Stimulated activated naive CD8-positive, alpha-beta T cell treated with anti-CD3 and anti-CD28 coated beads, Interleukin-15, Interleukin-2, amounts not matched to agents 100 ng/mL and 50 ng/mL, for 24 hours (primary cell): ENCODE data around the gene NTF4.
"Not testable (repeated sequence)": the region's sequence is repeated elsewhere in the genome, so short reads cannot be mapped to it uniquely, and the experiment has no call there.

Experiments
- H3K27ac Mint-ChIP-seq: one replicate; pipeline ENCODE4 v1.8.0; 2021; ENCODE audit warnings: mild to moderate bottlenecking, mixed read lengths
- H3K27me3 Mint-ChIP-seq: one replicate; pipeline ENCODE4 v1.8.0; 2021; ENCODE audit warnings: mixed read lengths
- H3K36me3 Mint-ChIP-seq: one replicate; pipeline ENCODE4 v1.8.0; 2021; ENCODE audit warnings: low read depth, mixed read lengths
- H3K4me1 Mint-ChIP-seq: one replicate; pipeline ENCODE4 v1.8.0; 2021; ENCODE audit warnings: low read depth, mixed read lengths
- H3K4me3 Mint-ChIP-seq: one replicate; pipeline ENCODE4 v1.8.0; 2021; ENCODE audit warnings: mild to moderate bottlenecking, mixed read lengths
- H3K9me3 Mint-ChIP-seq: one replicate; pipeline ENCODE4 v1.8.0; 2021; ENCODE audit warnings: mixed read lengths

The NTF4 gene

DNA sequence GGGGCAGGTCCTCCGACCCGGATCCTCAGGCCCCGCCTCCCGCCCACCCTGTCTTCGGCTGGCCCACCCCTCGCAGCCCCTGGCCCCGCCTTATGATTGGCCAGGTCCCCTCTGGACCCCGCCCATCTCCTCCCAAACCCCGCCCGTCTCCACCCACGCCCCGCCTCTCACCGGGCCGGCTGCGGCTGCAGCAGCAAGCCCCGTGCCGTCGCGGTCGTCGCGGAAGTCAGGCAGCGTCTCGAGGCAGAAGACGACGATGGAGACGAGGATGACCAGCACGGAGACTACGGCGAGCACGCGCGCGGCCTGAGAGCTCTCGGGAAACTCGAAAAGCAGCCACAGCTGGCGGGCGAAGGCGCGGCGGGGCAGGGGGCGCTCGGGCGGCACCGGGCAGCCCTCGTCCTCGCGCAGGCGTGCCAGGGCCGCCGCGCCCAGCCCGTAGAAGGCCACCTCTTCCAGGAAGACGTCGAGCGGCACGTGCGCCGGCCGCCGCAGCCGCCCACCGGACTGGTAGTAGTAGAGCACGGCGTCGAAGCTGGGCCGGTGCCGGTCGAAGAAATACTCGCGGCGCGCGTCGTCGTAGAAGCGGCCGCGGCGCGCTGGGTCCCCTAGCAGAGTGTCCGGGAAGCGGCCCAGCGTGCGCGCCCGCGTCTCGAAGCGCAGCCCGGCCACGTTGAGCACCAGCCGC, 7.4 kb upstream of the NTF4 start:
- Mint-ChIP-seq H3K9me3 (peaks cover 4% of the 10 kb centered on the region), H3K27me3 (peaks cover 64% of the 10 kb centered on the region), H3K4me3 (no peak overlapping the region), H3K36me3 (no peaks in the 10 kb centered on the region), H3K27ac (no peak overlapping the region), H3K4me1 (peaks cover 11% of the 10 kb centered on the region)

DNA sequence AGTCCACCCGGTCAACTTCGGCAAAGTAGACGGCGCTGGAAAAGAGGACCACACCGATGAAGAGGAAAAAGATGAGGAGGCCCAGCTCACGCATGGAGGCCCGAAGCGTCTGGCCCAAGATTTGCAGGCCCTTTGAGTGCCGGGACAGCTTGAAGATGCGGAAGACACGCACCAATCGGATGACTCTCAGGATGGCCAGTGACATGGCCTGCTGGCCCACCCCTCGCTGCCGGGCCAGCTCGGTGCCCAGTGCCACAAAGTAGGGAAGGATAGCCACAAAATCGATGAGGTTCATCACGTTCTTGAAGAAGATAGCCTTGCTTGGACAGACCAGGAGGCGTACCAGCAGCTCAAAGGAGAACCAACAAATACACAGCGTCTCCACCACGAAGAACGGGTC, 5.8 kb upstream of the NTF4 start:
- no peak overlapping the region for H3K4me3 Mint-ChIP-seq
- H3K36me3 Mint-ChIP-seq: no peaks in the 10 kb centered on the region
- H3K4me1 Mint-ChIP-seq: peaks cover 11% of the 10 kb centered on the region
- H3K9me3 Mint-ChIP-seq: peaks cover 4% of the 10 kb centered on the region
- H3K27me3 Mint-ChIP-seq: peaks cover 74% of the 10 kb centered on the region
- H3K27ac Mint-ChIP-seq: no peak overlapping the region

DNA sequence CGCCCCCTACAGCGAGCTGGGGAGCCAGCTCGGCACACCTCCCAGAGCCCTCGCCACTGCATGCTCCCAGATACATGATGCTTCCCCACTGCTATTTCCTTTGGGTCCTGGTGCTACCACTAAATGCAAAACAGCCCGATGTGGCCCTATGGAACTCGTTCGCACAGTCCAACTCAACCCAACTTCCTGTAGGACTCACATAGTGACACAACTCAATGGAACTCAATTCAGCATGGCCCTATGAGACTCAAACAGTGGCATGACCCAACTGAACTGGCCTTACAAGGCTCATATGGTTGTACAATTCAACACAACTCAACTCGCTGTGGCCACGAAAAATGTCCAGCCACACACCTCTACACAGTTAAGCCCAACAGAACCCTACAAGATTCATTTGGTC, 4.4 kb upstream of the NTF4 start:
- Mint-ChIP-seq H3K36me3 (no peaks in the 10 kb centered on the region), H3K4me1 (peaks cover 11% of the 10 kb centered on the region), H3K27me3 (peaks cover 69% of the 10 kb centered on the region), H3K9me3 (peaks cover 4% of the 10 kb centered on the region), H3K4me3 (no peak overlapping the region), H3K27ac (no peak overlapping the region)

DNA sequence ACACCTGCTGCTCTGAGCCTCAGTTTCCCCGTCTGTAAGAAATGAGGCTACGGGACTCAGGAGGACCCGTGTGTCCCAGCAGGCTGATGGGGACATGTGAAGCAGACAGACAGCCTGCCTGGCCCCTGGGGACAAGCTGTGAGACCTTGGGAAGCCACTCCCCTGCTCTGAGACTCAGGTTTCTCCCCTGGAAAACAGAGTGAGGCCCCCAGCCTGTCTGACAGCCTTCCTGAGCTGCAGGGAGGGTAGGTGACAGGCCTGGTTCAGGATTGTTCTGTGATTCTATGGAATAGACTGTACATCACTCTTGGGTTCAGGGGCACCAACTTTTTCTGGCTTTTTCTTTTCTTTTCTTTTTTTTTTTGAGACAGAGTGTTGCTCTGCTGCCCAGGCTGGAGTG, 2.9 kb upstream of the NTF4 start:
- Mint-ChIP-seq H3K4me3 (no peak overlapping the region), H3K36me3 (no peaks in the 10 kb centered on the region), H3K27me3 (peaks cover 62% of the 10 kb centered on the region), H3K4me1 (no peaks in the 10 kb centered on the region), H3K9me3 (peaks cover 4% of the 10 kb centered on the region), H3K27ac (no peak overlapping the region)

DNA sequence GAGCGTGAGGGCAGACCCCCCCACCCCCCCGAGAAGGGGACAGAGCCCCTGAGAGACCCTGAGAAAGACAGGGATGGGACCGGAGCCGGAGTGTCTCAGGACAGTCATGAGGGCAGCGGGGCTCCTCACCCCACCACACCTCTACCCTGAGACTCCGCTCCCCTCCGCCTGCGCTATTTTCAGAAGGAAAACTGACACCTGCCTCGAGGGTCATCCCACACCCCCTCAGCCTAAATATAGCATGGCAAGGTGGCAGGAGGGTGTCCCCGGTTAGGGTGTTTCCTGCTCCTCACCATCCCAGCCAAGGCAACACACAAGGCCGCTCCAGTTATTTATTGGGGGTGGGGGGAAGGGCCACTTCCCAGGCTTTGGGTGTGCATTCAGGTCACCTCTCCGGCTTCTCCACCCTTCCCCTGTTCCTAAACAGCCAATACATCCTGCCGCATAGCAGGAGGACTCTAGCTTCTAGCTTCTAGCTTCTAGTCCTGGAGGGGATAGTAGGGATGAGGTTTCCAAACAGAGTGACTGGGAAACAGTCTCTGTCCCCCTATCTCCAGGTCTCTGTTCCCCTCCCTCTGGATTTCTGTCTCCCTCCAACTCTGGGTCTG, 1.4 kb upstream of the NTF4 start:
- Mint-ChIP-seq H3K27me3 (peaks cover 59% of the 10 kb centered on the region), H3K4me3 (no peak overlapping the region), H3K4me1 (no peaks in the 10 kb centered on the region), H3K9me3 (peaks cover 4% of the 10 kb centered on the region), H3K27ac (no peak overlapping the region), H3K36me3 (no peaks in the 10 kb centered on the region)

DNA sequence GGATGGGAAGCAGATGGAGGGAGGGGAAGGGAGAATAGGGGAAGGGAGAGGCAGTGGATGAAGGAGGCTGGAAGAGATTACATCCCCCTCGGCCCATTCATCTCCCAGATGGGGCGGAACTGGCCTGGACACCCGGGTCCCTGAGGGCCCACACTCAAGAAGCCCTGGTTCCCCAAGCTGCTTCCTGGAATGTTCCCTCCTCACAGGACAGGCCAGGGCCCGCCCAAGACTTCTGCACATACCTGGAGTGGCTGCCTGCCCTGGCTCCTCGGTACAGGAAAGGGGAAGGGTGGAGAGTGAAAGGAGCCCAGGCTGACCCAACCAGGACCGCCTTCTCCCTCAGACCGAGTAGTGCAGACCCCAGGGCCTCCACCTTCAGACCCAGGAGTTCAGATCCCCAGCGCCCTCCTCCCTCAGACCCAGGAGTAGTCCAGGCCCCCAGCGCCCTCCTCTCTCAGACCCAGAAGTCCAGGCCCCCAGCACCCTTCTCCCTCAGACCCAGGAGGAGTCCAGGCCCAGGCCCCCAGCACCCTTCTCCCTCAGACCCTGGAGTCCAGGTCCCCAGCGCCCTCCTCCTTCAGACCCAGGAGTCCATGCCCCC, 489 bp downstream of the NTF4 start:
- Mint-ChIP-seq H3K4me1 (no peaks in the 10 kb centered on the region), H3K27ac (no peak overlapping the region), H3K4me3 (no peak overlapping the region), H3K27me3 (peaks cover 52% of the 10 kb centered on the region), H3K9me3 (no peaks in the 10 kb centered on the region), H3K36me3 (no peaks in the 10 kb centered on the region)

DNA sequence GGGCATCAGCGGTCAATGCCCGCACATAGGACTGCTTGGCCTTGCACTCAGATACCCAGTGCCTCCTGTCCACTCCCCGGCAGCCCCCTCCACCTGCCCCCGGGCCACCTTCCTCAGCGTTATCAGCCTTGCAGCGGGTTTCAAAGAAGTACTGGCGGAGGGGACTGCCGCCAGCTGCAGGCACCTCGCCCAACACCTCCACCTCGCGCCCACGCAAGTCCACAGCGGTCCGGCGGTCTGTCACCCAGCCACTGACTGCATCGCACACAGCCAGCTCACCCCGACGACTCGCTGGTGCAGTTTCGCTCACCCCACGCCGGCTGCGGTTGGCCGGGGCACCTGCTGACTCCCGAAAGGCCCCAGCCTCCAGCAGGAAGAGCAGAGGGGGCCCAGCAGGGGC, 3.2 kb downstream of the NTF4 start:
- H3K4me1 Mint-ChIP-seq: peaks cover 16% of the 10 kb centered on the region
- no peaks in the 10 kb centered on the region for H3K36me3 Mint-ChIP-seq
- no peak overlapping the region for H3K27ac Mint-ChIP-seq
- peaks cover 56% of the 10 kb centered on the region for H3K27me3 Mint-ChIP-seq
- no peak overlapping the region for H3K4me3 Mint-ChIP-seq
- H3K9me3 Mint-ChIP-seq: no peaks in the 10 kb centered on the region

DNA sequence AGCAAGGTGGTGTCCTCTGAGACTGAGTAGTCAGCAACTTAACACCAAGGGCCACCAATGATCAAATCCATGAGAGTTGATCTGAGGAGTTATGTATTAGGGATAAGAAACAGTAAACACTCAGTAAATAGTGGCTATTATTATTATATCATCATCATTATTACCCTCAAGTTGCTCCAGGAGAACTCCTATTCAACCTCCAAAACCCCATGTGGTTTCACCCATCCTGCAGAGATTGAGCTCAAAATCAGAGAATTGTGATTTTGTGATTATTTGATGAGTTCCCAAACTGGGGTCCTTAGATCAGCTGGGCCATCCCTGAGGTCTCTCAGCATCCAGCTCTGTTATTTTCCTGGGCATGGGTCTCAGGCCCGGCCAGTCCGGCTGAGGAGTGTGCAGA, 3.6 kb downstream of the NTF4 start:
- H3K27ac Mint-ChIP-seq: no peak overlapping the region
- no peaks in the 10 kb centered on the region for H3K9me3 Mint-ChIP-seq
- no peak overlapping the region for H3K4me3 Mint-ChIP-seq
- peaks cover 52% of the 10 kb centered on the region for H3K27me3 Mint-ChIP-seq
- H3K4me1 Mint-ChIP-seq: peaks cover 20% of the 10 kb centered on the region
- no peaks in the 10 kb centered on the region for H3K36me3 Mint-ChIP-seq

DNA sequence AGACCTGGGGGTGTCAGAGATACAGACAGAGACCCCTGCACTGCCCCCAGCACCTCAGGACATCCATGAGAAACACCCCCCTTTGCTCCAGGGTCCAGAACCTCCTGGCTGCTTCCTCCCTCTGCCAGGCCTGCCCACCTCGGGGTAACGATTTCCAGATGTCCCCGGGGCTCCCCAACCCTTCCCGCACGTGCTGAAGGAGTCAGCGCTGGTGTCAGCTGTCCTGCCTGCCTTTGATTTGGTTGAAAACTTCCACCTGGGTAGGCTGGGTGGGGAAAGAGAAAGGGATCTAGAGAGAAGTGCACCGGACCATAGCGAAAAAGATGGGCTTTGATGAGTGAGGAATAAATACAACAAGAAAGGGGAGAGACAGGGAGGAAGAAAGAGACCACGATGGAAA, 5.6 kb downstream of the NTF4 start:
- no peaks in the 10 kb centered on the region for H3K9me3 Mint-ChIP-seq
- H3K27ac Mint-ChIP-seq: no peak overlapping the region
- peaks cover 45% of the 10 kb centered on the region for H3K27me3 Mint-ChIP-seq
- H3K4me1 Mint-ChIP-seq: peaks cover 20% of the 10 kb centered on the region
- H3K4me3 Mint-ChIP-seq: no peak overlapping the region
- no peaks in the 10 kb centered on the region for H3K36me3 Mint-ChIP-seq

DNA sequence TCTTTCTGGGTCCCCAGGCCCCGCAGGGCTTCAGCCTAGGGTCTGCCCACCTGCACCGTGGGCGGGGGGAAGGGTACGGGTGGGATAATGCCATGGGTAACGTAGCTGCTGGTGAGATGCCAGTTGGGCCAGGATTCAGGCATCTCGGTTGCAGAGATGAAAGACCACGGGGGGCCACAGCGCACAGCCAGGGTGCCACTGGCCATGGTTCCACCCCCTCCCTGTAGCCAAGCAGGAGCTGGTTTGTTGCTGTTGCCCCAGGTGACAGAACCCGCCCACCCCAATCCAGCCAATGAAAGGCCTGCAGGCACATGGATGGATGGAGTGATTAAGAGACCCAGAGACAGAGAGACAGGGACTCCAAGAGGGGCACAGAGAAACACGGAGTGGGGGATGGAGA, 6.1 kb downstream of the NTF4 start:
- H3K9me3 Mint-ChIP-seq: no peaks in the 10 kb centered on the region
- H3K27ac Mint-ChIP-seq: no peak overlapping the region
- peaks cover 20% of the 10 kb centered on the region for H3K4me1 Mint-ChIP-seq
- peaks cover 49% of the 10 kb centered on the region for H3K27me3 Mint-ChIP-seq
- no peak overlapping the region for H3K4me3 Mint-ChIP-seq
- H3K36me3 Mint-ChIP-seq: no peaks in the 10 kb centered on the region

DNA sequence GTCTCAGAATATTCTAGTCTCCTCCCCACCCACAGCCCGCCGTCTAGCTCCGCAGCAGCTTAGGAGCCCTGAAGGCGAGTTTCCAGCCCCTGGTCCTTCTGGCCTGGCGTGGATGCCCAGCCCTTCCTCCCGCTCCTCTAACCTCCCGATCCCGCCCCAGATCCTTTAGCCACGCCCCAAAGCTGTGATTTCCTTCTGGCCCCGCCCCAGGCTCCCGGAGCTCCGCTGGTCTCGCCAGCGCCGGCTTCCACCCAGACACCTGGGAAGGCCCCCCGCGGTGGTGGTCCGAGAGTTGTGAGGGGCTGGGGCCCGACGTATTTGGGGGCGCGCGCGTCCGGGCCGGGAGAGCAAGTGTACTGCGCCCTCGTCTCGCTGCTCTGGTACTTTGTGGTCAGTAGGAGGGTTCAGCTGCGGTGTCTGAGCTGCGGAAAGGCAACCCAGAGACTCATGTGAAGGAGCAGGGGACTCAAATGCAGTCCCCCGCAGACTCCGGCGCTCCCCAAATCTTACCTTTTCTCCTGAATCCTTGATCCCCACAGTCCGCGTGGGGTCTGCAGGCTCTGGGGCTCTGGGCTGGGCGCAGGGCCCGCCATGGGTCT, 6.9 kb downstream of the NTF4 start, which contains the start of gene CGB7:
CGB7 (minus strand) TSS at position 114 of the 599 bp plus-strand sequence. CDS start 2,374 bp downstream, outside the sequence.
- Mint-ChIP-seq H3K36me3 (no peaks in the 10 kb centered on the region), H3K27me3 (peaks cover 41% of the 10 kb centered on the region), H3K27ac (no peak within 1 kb of the TSS), H3K9me3 (no peaks in the 10 kb centered on the region), H3K4me3 (peak within 1 kb of the TSS; percentile 74), H3K4me1 (peaks cover 20% of the 10 kb centered on the region)

DNA sequence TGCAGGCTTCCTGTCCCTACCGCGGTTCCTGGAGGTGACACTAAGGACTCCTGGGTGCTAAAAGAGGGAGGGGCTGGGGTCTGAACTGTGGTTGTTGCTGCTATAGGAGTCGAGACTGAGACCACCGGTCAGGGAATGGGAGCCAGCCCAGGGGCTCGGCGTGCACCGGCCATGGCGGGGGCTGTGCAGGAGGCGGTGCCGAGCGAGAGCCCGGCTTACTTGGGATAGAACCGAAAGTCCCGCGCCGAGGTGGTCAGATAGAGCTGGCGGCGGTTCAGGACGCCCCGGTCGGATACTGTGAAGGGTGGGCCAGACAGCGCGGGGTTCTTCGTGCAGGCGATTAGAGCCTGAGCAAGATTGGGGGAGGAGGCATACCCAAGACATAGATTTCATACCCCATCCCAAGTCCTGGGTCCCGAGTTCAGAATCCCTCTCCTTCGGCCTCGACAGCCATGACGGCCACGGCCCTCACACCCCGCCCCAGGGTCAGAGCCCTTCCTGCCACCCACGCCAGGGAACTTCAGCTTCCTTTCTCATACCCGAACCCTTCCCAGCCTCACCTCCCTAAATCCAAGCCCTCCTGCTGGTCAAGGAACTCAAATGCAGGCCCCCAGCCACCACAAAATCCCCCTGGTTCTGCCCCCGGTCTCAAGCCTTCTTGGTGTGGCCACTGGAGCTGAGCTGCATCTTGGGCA, 7.6 kb downstream of the NTF4 start:
- Mint-ChIP-seq H3K27me3 (peaks cover 41% of the 10 kb centered on the region), H3K4me3 (peak overlapping the region; percentile 74)
- H3K27ac Mint-ChIP-seq: not testable (repeated sequence)

DNA sequence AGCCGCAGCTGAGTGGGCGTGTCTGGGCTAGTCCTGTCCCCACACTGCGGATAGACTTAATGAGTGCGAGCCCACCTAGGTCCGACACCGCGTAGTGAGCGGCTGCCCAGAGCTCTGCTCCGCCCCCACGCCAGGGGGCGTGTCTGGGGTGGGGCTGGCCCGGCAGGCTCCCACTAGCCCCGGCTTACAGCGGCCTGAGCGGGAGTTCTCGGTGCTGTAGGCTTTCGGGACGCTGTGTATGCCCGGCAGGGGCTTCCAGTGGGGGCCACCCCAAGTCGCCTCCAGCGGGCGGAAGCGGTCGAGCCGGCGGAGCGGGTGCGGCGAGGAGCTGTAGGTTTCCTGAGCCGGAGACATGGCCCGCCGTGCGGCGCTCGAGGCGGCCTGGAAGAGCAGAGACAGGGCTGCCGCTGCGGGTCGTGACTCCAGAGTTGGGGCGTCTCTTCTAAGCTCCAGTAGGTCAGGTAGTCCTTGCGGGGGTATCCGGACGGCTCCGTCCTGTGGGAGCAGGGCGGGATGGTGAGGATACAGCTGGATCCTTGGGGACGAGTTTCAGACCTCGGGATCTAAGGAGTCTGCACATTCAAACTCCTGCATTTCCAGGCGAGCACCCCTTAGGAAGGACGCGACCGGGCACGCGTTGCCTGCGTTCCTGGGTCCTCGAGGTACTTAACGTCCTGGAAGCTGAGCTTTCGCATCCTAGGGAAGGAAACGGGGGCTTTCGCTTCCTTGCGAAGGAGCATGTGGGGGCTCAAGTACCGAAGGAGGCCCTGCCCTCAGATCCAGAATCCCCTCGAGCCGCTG, 8.3 kb downstream of the NTF4 start:
- no peaks in the 10 kb centered on the region for H3K36me3 Mint-ChIP-seq
- H3K27ac Mint-ChIP-seq: no peak overlapping the region
- peaks cover 41% of the 10 kb centered on the region for H3K27me3 Mint-ChIP-seq
- no peaks in the 10 kb centered on the region for H3K9me3 Mint-ChIP-seq
- peak overlapping the region; percentile 74 for H3K4me3 Mint-ChIP-seq
- H3K4me1 Mint-ChIP-seq: peaks cover 20% of the 10 kb centered on the region

More for the DNA sequence above, 7.6 kb downstream of the NTF4 start:
- H3K9me3 Mint-ChIP-seq, H3K36me3 Mint-ChIP-seq: not testable (repeated sequence)
- peaks cover 20% of the 10 kb centered on the region for H3K4me1 Mint-ChIP-seq

DNA sequence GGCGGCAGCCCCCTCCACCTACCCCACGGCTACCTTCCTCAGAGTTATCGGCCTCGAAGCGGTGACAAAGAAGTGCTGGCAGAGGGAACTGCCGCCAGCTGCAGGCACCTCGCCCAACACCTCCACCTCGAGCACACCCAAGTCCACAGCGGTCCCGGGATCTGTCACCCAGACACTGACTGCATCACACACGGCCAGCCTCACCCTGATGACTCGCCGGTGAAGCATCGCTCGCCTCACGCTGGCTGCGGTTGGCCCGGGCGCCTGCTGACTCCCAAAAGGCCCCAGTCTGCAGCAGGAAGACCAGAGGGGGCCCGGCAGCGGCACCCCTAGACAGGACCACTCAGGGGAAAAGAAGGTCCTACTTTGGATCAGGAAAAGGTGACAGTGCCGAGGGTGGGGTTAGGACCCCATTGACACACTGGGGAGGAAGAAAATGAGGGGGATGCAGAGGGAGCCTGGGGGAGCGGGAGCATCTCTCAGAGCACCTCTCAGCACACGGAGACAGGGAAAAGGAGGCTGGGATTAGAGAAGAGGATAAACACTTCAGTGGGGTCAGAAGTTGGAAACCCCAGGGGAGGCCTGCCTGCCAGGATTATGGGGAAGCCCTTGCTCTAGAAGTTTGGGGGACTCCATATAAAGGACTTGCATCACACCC, 14.1 kb downstream of the NTF4 start:
- H3K9me3 Mint-ChIP-seq, H3K4me3 Mint-ChIP-seq, H3K4me1 Mint-ChIP-seq, H3K27me3 Mint-ChIP-seq, H3K27ac Mint-ChIP-seq, H3K36me3 Mint-ChIP-seq: not testable (repeated sequence)
